ENCODE measurements around the gene DDX39B. TPM values are rescaled to one million over a fixed set of nuclear protein-coding genes. Genes with fewer than 3 reads are reported as not detected.
A peak's percentile ranks its signal among the peaks of the same experiment; 100 is the strongest.

DDX39B gene
- total RNA-seq, 1 experiment from 2014 or later = 467 TPM

DNA sequence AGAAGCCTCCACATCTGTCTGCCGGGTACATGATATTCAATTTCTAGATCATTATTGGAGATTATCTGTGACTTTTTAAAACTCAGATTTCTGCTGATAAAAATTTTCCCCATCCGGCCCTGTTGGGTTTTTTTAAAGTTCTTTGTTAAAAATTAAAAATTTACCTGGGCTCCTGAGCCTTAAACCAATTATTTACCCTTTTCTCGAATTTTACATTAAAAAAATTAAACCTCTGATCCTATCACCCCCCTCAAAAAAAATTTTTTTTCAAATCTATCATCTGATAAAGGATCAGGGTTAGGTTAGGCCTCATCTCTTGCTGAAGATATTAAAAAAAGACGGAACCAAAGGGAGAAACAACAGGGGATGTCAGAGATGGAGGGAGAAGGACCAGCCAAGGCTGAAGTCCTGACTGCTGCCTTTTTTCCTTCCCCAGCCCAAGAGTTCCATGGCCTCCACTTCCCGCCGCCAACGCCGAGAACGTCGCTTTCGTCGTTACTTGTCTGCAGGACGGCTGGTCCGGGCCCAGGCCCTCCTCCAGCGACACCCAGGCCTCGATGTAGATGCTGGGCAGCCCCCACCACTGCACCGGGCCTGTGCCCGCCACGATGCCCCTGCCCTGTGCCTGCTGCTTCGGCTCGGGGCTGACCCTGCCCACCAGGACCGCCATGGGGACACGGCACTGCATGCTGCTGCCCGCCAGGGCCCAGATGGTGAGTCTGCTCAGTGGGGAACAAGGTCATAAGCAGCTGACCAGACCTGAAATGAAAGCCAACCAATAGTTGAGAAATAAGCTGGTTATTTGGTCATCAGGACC is 6.1 kb upstream of the DDX39B start:
- DNase-seq (ENCODE audit: low read depth in 1 of 2, low spot score in 2 of 2) = no peak
- Histone ChIP-seq H3K4me1 (replicated peaks) (peaks cover 11% of the 10 kb centered on the region), H3K36me3 (peaks cover 33% of the 10 kb centered on the region), H3K9me3 (replicated peaks) (no peaks in the 10 kb centered on the region), H3K27me3 (replicated peaks) (no peaks in the 10 kb centered on the region), H3K27ac (peak overlapping the region; percentile 59), H3K4me3 (peak overlapping the region; percentile 36)

DNA sequence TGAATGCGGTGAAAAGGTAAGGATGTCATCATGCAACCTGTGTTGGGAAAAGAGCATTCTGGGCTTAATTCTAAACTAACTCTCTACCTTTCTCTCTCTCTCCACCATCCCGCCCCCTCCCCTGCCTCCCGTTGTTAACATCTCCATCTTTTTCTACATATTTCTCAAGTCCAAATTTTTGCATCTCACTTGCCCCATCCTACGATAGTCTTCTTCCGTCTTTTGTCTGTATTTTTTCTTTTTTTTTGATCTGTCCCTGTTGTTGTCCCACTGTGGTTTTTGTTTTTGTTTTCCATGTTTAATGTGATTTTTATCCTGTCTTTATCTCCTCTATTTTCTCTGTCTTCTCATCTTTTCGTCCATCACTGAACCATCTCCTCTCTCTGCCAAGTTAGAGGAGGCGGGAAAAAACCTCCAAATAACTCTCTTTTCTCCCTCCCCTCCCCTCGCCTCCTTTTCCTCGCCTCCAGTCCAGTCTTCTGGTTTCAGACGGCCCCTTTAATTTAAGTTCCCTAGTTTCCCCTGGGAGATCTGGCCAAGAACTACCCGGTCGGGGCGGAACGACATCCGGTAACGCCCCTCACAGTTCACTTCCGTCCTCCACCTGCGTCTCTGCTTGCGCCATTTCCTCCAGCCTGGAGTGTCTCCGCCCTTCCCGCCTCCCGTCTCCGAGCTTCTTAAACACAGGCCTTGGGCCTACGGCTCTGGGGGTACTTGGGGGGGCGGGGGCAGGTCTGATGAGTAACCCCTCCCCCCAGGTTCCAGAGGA is 5.3 kb upstream of the DDX39B start, which contains the start of gene NFKBIL1:
NFKBIL1 (plus strand) TSS at position 651 of the 769 bp plus-strand sequence; CDS start at position 738, 87 bp downstream.
- H3K4me1 ChIP-seq (replicated peaks) = peaks cover 16% of the 10 kb centered on the region
- H3K4me3 ChIP-seq = peak within 1 kb of the TSS; percentile 36
- H3K9me3 ChIP-seq (replicated peaks) = no peaks in the 10 kb centered on the region
- peak within 1 kb of the TSS; percentile 59 for H3K27ac ChIP-seq
- H3K27me3 ChIP-seq (replicated peaks) = no peaks in the 10 kb centered on the region
- DNase-seq (ENCODE audit: low read depth in 1 of 2, low spot score in 2 of 2) = peak; percentile 90 to 97
- H3K36me3 ChIP-seq = peaks cover 30% of the 10 kb centered on the region

DNA sequence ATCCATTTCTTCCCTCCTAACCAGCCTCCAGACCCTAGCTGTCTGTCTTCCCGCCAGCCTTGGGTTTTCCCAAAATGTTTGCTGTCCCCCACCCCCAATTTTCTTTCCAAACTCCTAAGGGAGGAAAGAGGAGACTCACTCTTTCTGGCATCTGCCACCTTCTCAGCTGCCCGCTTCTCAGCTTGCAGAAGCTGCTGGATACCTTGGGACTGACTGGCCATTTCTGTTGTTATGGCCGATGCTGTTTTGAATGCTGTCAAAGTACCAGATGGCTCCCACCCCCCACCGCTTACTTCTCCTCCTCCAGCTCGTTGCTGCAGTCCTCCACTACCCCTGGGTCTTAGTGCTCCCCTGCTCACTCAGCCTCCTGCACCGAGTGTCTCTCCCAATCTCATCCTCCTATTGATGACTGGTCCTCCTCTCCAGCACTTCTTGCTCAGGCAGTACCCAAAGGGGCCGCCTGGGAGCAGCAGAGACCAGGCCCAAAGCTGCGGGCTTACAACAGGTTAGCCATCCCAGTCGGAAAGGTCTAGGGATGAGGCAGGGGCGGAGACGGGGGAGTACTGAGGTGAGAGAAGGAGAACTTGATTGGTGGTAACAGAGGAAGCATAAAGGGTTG is 4.6 kb upstream of the DDX39B start, which contains the start of gene ATP6V1G2:
ATP6V1G2 (minus strand) TSS at position 270 of the 619 bp plus-strand sequence; CDS start at position 221, 49 bp downstream.
- DNase-seq (ENCODE audit: low read depth in 1 of 2, low spot score in 2 of 2) = peak; percentile 87 to 89
- Histone ChIP-seq H3K27me3 (replicated peaks) (no peaks in the 10 kb centered on the region), H3K4me1 (replicated peaks) (peaks cover 16% of the 10 kb centered on the region), H3K9me3 (replicated peaks) (no peaks in the 10 kb centered on the region), H3K36me3 (peaks cover 26% of the 10 kb centered on the region), H3K4me3 (peak within 1 kb of the TSS; percentile 36), H3K27ac (peak within 1 kb of the TSS; percentile 59)

DNA sequence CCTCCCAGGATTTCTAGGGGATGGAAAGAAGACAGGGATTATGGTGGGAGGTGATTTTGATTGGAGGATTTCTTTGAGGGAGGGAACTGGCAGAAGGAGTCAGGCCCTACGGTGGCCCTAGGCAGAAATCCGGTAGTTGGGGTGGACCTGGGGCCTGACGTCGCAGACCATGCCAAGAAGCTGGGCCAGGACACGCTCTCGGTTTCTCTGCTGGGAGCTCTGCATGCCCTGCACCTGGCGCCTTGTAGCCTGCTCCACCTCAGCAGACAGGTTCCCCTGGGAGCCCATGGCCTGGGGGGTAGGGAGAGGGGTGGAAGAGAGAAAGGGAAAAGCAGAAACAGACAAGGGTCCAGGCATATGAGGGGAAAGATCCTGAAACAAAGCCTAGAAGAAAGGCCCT is 3.5 kb upstream of the DDX39B start:
- no peak for DNase-seq (ENCODE audit: low read depth in 1 of 2, low spot score in 2 of 2)
- no peaks in the 10 kb centered on the region for H3K27me3 ChIP-seq (replicated peaks)
- no peak overlapping the region for H3K27ac ChIP-seq
- peaks cover 29% of the 10 kb centered on the region for H3K36me3 ChIP-seq
- no peaks in the 10 kb centered on the region for H3K9me3 ChIP-seq (replicated peaks)
- H3K4me1 ChIP-seq (replicated peaks) = peaks cover 17% of the 10 kb centered on the region
- no peak overlapping the region for H3K4me3 ChIP-seq

GRCh38 chr6:31544676-31545075 is 2.9 kb upstream of the DDX39B start:
- Histone ChIP-seq H3K27me3 (replicated peaks) (no peaks in the 10 kb centered on the region), H3K4me1 (replicated peaks) (peaks cover 24% of the 10 kb centered on the region), H3K27ac (no peak overlapping the region), H3K36me3 (peaks cover 34% of the 10 kb centered on the region), H3K4me3 (no peak overlapping the region), H3K9me3 (replicated peaks) (no peaks in the 10 kb centered on the region)
- DNase-seq (ENCODE audit: low read depth in 1 of 2, low spot score in 2 of 2) = no peak

- no peaks in the 10 kb centered on the region for H3K9me3 ChIP-seq (replicated peaks)
- H3K27me3 ChIP-seq (replicated peaks) = no peaks in the 10 kb centered on the region
- peaks cover 32% of the 10 kb centered on the region for H3K4me1 ChIP-seq (replicated peaks)
- no peak overlapping the region for H3K27ac ChIP-seq
- DNase-seq (ENCODE audit: low read depth in 1 of 2, low spot score in 2 of 2) = no peak
- H3K4me3 ChIP-seq = no peak overlapping the region
- peaks cover 34% of the 10 kb centered on the region for H3K36me3 ChIP-seq
Measured at GRCh38 chr6:31543639-31544038, 1.8 kb upstream of the DDX39B start.

GRCh38 chr6:31541059-31541657 is 645 bp downstream of the DDX39B start:
- Histone ChIP-seq H3K27ac (peak overlapping the region; percentile 93), H3K27me3 (replicated peaks) (no peaks in the 10 kb centered on the region), H3K9me3 (replicated peaks) (no peaks in the 10 kb centered on the region), H3K4me3 (peak overlapping the region; percentile 60), H3K36me3 (peaks cover 53% of the 10 kb centered on the region), H3K4me1 (replicated peaks) (peaks cover 23% of the 10 kb centered on the region)
- no peak for DNase-seq (ENCODE audit: low read depth in 1 of 2, low spot score in 2 of 2)

GRCh38 chr6:31540640-31541039 is 1.2 kb downstream of the DDX39B start:
- Histone ChIP-seq H3K36me3 (peaks cover 58% of the 10 kb centered on the region), H3K27me3 (replicated peaks) (no peaks in the 10 kb centered on the region), H3K4me1 (replicated peaks) (peaks cover 23% of the 10 kb centered on the region), H3K4me3 (peak overlapping the region; percentile 60), H3K27ac (peak overlapping the region; percentile 93), H3K9me3 (replicated peaks) (no peaks in the 10 kb centered on the region)
- DNase-seq (ENCODE audit: low read depth in 1 of 2, low spot score in 2 of 2) = peak in 1 of 2 experiments; percentile 21

- Histone ChIP-seq H3K27ac (no peak overlapping the region), H3K4me1 (replicated peaks) (peaks cover 23% of the 10 kb centered on the region), H3K36me3 (peaks cover 76% of the 10 kb centered on the region), H3K9me3 (replicated peaks) (no peaks in the 10 kb centered on the region), H3K27me3 (replicated peaks) (no peaks in the 10 kb centered on the region), H3K4me3 (no peak overlapping the region)
- no peak for DNase-seq (ENCODE audit: low read depth in 1 of 2, low spot score in 2 of 2)
Measured at GRCh38 chr6:31538805-31539400, 2.9 kb downstream of the DDX39B start.

- DNase-seq (ENCODE audit: low read depth in 1 of 2, low spot score in 2 of 2) = no peak
- Histone ChIP-seq H3K27me3 (replicated peaks) (no peaks in the 10 kb centered on the region), H3K4me3 (no peak overlapping the region), H3K9me3 (replicated peaks) (no peaks in the 10 kb centered on the region), H3K4me1 (replicated peaks) (peaks cover 16% of the 10 kb centered on the region), H3K36me3 (peaks cover 99% of the 10 kb centered on the region), H3K27ac (no peak overlapping the region)
Measured at GRCh38 chr6:31535538-31536324, 6.1 kb downstream of the DDX39B start.

DNA sequence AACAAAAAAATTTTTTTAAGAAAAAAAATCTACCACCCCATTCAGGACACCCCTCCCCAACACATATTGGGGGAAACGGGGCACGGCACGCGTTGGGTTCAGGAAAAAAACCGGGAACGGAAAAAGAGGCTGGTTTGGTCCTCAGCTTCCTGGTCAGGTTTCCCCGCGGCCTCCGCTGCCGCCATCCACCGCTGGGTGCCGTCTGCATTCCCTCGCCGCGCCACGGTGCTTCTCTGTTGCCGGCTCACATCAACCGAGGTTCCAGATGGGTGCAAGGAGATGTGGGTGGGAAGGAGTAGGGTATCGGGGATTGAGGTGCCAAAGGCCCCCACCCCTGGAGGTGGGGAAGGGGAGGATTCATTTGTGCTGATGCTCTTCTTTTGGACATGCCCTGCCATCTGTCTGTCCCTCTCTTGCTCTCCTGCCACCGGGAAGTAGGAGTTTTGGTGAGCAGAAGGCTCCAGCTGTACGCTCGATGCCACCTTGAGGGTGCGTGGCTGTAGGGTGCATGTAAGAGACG is 7.2 kb downstream of the DDX39B start:
- no peak for DNase-seq (ENCODE audit: low read depth in 1 of 2, low spot score in 2 of 2)
- H3K36me3 ChIP-seq = peaks cover 97% of the 10 kb centered on the region
- no peaks in the 10 kb centered on the region for H3K9me3 ChIP-seq (replicated peaks)
- no peak overlapping the region for H3K4me3 ChIP-seq
- H3K27me3 ChIP-seq (replicated peaks) = no peaks in the 10 kb centered on the region
- peaks cover 11% of the 10 kb centered on the region for H3K4me1 ChIP-seq (replicated peaks)
- no peak overlapping the region for H3K27ac ChIP-seq

- Histone ChIP-seq H3K4me3 (no peak overlapping the region), H3K36me3 (peaks cover 95% of the 10 kb centered on the region), H3K9me3 (replicated peaks) (no peaks in the 10 kb centered on the region), H3K27ac (no peak overlapping the region), H3K27me3 (replicated peaks) (no peaks in the 10 kb centered on the region), H3K4me1 (replicated peaks) (peaks cover 8% of the 10 kb centered on the region)
- no peak for DNase-seq (ENCODE audit: low read depth in 1 of 2, low spot score in 2 of 2)
Measured at GRCh38 chr6:31534011-31534410, 7.8 kb downstream of the DDX39B start.
